Measurements from ENCODE around the gene NPSR1. TPM values are rescaled to one million over a fixed set of nuclear protein-coding genes. Genes with fewer than 3 reads are reported as not detected.

Gene NPSR1
- total and polyA plus RNA-seq, 4 donors = not detected

DNA sequence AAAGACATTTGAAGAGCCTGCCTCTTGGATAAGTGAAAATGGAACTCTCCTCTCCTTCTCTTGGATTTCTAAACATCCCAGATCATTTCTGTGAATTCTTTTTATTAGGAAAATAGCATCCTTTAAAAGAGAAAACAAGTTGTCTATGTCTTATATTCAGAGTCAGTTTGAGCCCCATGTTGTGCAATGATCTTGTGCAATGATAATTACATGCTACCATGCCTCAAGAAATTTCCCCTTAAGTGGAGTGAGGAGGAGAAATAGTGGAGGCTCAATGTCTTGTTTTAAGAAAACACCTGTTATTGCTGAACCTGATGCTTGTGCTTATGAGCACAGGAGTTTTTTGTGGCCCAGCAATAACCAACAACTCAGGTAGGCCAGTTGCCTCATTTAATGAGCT lies 103.6 kb downstream of the NPSR1 start:
- H3K27me3 ChIP-seq (ENCODE audit: control insufficient read depth in 4 of 4, insufficient read depth in 4 of 4, low read length in 3 of 4) = peaks cover 0 to 4% (median 0%) of the 10 kb centered on the region in 4 donors
- no peaks in the 10 kb centered on the region for H3K9me3 ChIP-seq (ENCODE audit: control insufficient read depth in 4 of 4, low read length in 3 of 4)
- no peak overlapping the region for H3K4me3 ChIP-seq (ENCODE audit: low read depth in 1 of 3, low read length in 3 of 3)
- H3K4me1 ChIP-seq (ENCODE audit: control insufficient read depth in 4 of 4, insufficient read depth in 4 of 4, low read length in 3 of 4) = no peaks in the 10 kb centered on the region
- H3K27ac ChIP-seq (ENCODE audit: low read depth in 1 of 2, low read length in 2 of 2) = no peak overlapping the region
- H3K36me3 ChIP-seq (ENCODE audit: control insufficient read depth in 4 of 4, insufficient read depth in 3 of 4, low read depth in 1 of 4, low read length in 3 of 4) = no peaks in the 10 kb centered on the region
- H3K9ac ChIP-seq (ENCODE audit: low read depth in 1 of 2, low read length in 2 of 2) = no peak overlapping the region
- TF ChIP-seq, protein P1, sequence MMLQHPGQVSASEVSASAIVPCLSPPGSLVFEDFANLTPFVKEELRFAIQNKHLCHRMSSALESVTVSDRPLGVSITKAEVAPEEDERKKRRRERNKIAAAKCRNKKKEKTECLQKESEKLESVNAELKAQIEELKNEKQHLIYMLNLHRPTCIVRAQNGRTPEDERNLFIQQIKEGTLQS (IDR thresholded peaks at IDR 0.05) = no peak
- TF ChIP-seq, protein P2, sequence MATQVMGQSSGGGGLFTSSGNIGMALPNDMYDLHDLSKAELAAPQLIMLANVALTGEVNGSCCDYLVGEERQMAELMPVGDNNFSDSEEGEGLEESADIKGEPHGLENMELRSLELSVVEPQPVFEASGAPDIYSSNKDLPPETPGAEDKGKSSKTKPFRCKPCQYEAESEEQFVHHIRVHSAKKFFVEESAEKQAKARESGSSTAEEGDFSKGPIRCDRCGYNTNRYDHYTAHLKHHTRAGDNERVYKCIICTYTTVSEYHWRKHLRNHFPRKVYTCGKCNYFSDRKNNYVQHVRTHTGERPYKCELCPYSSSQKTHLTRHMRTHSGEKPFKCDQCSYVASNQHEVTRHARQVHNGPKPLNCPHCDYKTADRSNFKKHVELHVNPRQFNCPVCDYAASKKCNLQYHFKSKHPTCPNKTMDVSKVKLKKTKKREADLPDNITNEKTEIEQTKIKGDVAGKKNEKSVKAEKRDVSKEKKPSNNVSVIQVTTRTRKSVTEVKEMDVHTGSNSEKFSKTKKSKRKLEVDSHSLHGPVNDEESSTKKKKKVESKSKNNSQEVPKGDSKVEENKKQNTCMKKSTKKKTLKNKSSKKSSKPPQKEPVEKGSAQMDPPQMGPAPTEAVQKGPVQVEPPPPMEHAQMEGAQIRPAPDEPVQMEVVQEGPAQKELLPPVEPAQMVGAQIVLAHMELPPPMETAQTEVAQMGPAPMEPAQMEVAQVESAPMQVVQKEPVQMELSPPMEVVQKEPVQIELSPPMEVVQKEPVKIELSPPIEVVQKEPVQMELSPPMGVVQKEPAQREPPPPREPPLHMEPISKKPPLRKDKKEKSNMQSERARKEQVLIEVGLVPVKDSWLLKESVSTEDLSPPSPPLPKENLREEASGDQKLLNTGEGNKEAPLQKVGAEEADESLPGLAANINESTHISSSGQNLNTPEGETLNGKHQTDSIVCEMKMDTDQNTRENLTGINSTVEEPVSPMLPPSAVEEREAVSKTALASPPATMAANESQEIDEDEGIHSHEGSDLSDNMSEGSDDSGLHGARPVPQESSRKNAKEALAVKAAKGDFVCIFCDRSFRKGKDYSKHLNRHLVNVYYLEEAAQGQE (IDR thresholded peaks at IDR 0.05) = no peak
- TF ChIP-seq FOXA2 (IDR thresholded peaks at IDR 0.05) (no peak), RXRA (IDR thresholded peaks at IDR 0.05) (no peak), FOXA1 (IDR thresholded peaks at IDR 0.05) (no peak), JUND (IDR thresholded peaks at IDR 0.05) (no peak), EGR1 (IDR thresholded peaks at IDR 0.05; ENCODE audit: low read depth in 2 of 2) (no peak), YY1 (IDR thresholded peaks at IDR 0.05) (no peak), HNF4A (conservative IDR thresholded peaks at IDR 0.05) (no peak), NR2F2 (IDR thresholded peaks at IDR 0.05) (no peak), SP1 (IDR thresholded peaks at IDR 0.05) (no peak), GABPA (IDR thresholded peaks at IDR 0.05 in 1 of 2, conservative IDR thresholded peaks at IDR 0.05 in 1 of 2) (no peak), RAD21 (IDR thresholded peaks at IDR 0.05) (no peak)
- TF ChIP-seq, protein P3, sequence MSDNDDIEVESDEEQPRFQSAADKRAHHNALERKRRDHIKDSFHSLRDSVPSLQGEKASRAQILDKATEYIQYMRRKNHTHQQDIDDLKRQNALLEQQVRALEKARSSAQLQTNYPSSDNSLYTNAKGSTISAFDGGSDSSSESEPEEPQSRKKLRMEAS (IDR thresholded peaks at IDR 0.05) = no peak
- TF ChIP-seq, protein P4, sequence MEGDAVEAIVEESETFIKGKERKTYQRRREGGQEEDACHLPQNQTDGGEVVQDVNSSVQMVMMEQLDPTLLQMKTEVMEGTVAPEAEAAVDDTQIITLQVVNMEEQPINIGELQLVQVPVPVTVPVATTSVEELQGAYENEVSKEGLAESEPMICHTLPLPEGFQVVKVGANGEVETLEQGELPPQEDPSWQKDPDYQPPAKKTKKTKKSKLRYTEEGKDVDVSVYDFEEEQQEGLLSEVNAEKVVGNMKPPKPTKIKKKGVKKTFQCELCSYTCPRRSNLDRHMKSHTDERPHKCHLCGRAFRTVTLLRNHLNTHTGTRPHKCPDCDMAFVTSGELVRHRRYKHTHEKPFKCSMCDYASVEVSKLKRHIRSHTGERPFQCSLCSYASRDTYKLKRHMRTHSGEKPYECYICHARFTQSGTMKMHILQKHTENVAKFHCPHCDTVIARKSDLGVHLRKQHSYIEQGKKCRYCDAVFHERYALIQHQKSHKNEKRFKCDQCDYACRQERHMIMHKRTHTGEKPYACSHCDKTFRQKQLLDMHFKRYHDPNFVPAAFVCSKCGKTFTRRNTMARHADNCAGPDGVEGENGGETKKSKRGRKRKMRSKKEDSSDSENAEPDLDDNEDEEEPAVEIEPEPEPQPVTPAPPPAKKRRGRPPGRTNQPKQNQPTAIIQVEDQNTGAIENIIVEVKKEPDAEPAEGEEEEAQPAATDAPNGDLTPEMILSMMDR (IDR thresholded peaks at IDR 0.05; ENCODE audit: low read depth, low read length, missing input control) = no peak
- TF ChIP-seq, protein P5, sequence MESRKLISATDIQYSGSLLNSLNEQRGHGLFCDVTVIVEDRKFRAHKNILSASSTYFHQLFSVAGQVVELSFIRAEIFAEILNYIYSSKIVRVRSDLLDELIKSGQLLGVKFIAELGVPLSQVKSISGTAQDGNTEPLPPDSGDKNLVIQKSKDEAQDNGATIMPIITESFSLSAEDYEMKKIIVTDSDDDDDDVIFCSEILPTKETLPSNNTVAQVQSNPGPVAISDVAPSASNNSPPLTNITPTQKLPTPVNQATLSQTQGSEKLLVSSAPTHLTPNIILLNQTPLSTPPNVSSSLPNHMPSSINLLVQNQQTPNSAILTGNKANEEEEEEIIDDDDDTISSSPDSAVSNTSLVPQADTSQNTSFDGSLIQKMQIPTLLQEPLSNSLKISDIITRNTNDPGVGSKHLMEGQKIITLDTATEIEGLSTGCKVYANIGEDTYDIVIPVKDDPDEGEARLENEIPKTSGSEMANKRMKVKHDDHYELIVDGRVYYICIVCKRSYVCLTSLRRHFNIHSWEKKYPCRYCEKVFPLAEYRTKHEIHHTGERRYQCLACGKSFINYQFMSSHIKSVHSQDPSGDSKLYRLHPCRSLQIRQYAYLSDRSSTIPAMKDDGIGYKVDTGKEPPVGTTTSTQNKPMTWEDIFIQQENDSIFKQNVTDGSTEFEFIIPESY (IDR thresholded peaks at IDR 0.05) = no peak
- DNase-seq (ENCODE audit: low spot score) = no peak

DNA sequence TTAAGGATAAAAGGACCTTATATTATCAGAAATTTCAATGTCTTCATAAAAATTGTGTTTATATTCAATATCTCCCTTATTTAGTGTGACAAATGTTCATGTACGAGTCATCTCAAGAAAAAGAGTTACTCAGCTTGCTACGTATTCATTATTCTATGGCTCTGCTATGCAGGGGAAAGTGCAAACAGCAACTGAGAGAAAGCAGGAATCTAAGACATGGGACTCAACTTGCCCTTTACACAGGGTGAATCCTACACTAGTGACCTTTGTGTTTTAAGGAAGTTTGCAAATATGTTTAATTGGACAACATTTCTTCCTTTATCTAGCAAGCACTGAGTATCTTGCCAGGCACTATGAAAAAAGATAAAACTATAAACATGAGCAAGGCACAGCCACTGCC lies 104.7 kb downstream of the NPSR1 start:
- Histone ChIP-seq H3K4me3 (ENCODE audit: low read depth in 1 of 3, low read length in 3 of 3) (no peak overlapping the region), H3K9ac (ENCODE audit: low read depth in 1 of 2, low read length in 2 of 2) (no peak overlapping the region), H3K9me3 (ENCODE audit: control insufficient read depth in 4 of 4, low read length in 3 of 4) (no peaks in the 10 kb centered on the region), H3K36me3 (ENCODE audit: control insufficient read depth in 4 of 4, insufficient read depth in 3 of 4, low read depth in 1 of 4, low read length in 3 of 4) (no peaks in the 10 kb centered on the region), H3K4me1 (ENCODE audit: control insufficient read depth in 4 of 4, insufficient read depth in 4 of 4, low read length in 3 of 4) (no peaks in the 10 kb centered on the region), H3K27ac (ENCODE audit: low read depth in 1 of 2, low read length in 2 of 2) (no peak overlapping the region), H3K27me3 (ENCODE audit: control insufficient read depth in 4 of 4, insufficient read depth in 4 of 4, low read length in 3 of 4) (peaks cover 0 to under 1% (median 0%) of the 10 kb centered on the region in 4 donors)
- no peak for DNase-seq (ENCODE audit: low spot score)
- 70% methylated on average over 2 of the region's 2 CpGs for WGBS
- TF ChIP-seq, protein P3 (IDR thresholded peaks at IDR 0.05) = no peak
- no peak for TF ChIP-seq GABPA (IDR thresholded peaks at IDR 0.05 in 1 of 2, conservative IDR thresholded peaks at IDR 0.05 in 1 of 2)
